OCI-LY7 (cell line): ENCODE measurements around the gene METTL21A.

Experiments
- CTCF ChIP-seq: fragments of 200-600 bp; sonication (generic); conservative IDR thresholded peaks from 2 replicates; pipeline ENCODE4 v1.5.1; 2014; ENCODE audit warnings: mild to moderate bottlenecking, antibody characterized with exemption, low read length, moderate library complexity, mixed read lengths
- EZH2phosphoT487 ChIP-seq: fragments of 200-600 bp; sonication (generic); IDR thresholded peaks from 2 replicates; pipeline ENCODE4 v1.6.1; 2018; ENCODE audit warnings: low read depth, borderline replicate concordance, mild to moderate bottlenecking, mixed run types, antibody characterized with exemption, low read length, moderate library complexity, mixed read lengths

- TF ChIP-seq CTCF (no peak), EZH2phosphoT487 (no peak)
Observed at GRCh38 chr2:207663870-207664545, 38.8 kb upstream of the METTL21A start.
